ENCODE results near the gene SLC17A9.

DNA sequence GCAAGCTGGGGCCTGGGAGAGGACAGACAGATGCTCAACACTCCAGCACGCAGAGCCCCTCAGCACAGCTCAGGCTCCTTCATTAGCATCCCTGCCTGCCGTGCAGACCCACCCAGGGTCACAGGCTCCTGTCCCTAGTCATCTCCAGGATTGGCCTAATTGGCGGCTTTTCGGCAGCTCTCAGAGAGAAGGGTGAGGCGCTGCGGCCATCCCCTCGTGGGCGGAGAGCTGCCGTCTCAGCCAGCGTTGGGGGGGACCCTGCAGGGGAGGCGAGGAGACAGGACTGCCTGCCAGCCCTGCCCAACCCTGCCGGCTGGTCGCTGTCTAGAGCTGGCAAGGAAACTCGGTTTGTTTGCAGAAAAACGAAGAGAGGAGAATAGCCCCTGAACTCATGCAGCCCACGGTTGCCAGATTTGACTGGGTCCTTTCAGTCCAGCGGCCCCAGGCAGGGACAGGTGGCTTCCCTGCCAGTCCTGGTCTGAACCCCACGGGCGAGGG is 27.4 kb downstream of the SLC17A9 start:
- TF ChIP-seq, protein P1, sequence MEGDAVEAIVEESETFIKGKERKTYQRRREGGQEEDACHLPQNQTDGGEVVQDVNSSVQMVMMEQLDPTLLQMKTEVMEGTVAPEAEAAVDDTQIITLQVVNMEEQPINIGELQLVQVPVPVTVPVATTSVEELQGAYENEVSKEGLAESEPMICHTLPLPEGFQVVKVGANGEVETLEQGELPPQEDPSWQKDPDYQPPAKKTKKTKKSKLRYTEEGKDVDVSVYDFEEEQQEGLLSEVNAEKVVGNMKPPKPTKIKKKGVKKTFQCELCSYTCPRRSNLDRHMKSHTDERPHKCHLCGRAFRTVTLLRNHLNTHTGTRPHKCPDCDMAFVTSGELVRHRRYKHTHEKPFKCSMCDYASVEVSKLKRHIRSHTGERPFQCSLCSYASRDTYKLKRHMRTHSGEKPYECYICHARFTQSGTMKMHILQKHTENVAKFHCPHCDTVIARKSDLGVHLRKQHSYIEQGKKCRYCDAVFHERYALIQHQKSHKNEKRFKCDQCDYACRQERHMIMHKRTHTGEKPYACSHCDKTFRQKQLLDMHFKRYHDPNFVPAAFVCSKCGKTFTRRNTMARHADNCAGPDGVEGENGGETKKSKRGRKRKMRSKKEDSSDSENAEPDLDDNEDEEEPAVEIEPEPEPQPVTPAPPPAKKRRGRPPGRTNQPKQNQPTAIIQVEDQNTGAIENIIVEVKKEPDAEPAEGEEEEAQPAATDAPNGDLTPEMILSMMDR (conservative IDR thresholded peaks at IDR 0.05) = no peak
- no peak for TF ChIP-seq ZFX (IDR thresholded peaks at IDR 0.05)

Measured in C4-2B (cell line).